Spleen (tissue), 7 donors: Measurements from ENCODE around the gene RSAD1.

Source experiments
- POLR2AphosphoS5 ChIP-seq, 3 donors: sonication (generic); formaldehyde crosslinking; IDR thresholded peaks; one replicate each; pipeline ENCODE4 v1.5.1; 2017; ENCODE audit warnings: antibody characterized with exemption in 3 of 3
- TF ChIP-seq, protein P1 (sequence below), 11 experiments: fragments of 200-600 bp in 7 of 11; fragments of 450-650 bp in 4 of 11; sonication (generic) in 4 of 11; IDR thresholded peaks in 8 of 11; conservative IDR thresholded peaks in 3 of 11; 1 replicate in 7 of 11; 2 replicates in 4 of 11; pipeline versions ENCODE4 v1.4.0 to v1.8.0; 2016 to 2021; ENCODE audit warnings: antibody characterized with exemption in 11 of 11, inconsistent platforms in 4 of 11, mild to moderate bottlenecking in 1 of 11
- donor health status: DM: no; HTN: no; CAD: no; lungs with moderate emphysema.
- donor health status: DM: no; HTN: no; CAD: no.
- donor health status: DM: no; HTN: no; CAD: no.

- no peak for TF ChIP-seq POLR2AphosphoS5 (IDR thresholded peaks at IDR 0.05)
- TF ChIP-seq, protein P1, sequence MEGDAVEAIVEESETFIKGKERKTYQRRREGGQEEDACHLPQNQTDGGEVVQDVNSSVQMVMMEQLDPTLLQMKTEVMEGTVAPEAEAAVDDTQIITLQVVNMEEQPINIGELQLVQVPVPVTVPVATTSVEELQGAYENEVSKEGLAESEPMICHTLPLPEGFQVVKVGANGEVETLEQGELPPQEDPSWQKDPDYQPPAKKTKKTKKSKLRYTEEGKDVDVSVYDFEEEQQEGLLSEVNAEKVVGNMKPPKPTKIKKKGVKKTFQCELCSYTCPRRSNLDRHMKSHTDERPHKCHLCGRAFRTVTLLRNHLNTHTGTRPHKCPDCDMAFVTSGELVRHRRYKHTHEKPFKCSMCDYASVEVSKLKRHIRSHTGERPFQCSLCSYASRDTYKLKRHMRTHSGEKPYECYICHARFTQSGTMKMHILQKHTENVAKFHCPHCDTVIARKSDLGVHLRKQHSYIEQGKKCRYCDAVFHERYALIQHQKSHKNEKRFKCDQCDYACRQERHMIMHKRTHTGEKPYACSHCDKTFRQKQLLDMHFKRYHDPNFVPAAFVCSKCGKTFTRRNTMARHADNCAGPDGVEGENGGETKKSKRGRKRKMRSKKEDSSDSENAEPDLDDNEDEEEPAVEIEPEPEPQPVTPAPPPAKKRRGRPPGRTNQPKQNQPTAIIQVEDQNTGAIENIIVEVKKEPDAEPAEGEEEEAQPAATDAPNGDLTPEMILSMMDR (IDR thresholded peaks at IDR 0.05 in 8 of 11, conservative IDR thresholded peaks at IDR 0.05 in 3 of 11): no peak
Measured at GRCh38 chr17:50458270-50458669, 20.4 kb upstream of the RSAD1 start.
